Hepatocyte (in vitro differentiated cells): ENCODE data around the gene EPC2. TPM values are rescaled to one million over a fixed set of nuclear protein-coding genes. Genes with fewer than 3 reads are reported as not detected.

Source experiments
- DNase-seq: peaks from one replicate; pipeline ENCODE4 v3.0.0-alpha.2; 2016; ENCODE audit warnings: low spot score
- H2AFZ ChIP-seq: fragments of 200-600 bp; sonication (generic); 2 replicates; pipeline ENCODE4 v1.6.0; 2016; ENCODE audit warnings: antibody characterized with exemption, mild to moderate bottlenecking
- H3K27ac ChIP-seq: fragments of 200-600 bp; sonication (generic); 2 replicates; pipeline ENCODE4 v1.5.1; 2016; ENCODE audit warnings: mild to moderate bottlenecking
- H3K27me3 ChIP-seq: fragments of 200-600 bp; sonication (generic); 2 replicates; pipeline ENCODE4 v1.6.1; 2016
- H3K36me3 ChIP-seq: fragments of 200-600 bp; sonication (generic); replicated peaks from 2 replicates; pipeline ENCODE4 v1.5.1; 2016; ENCODE audit warnings: low read depth; ENCODE audit not compliant: insufficient read depth
- H3K4me1 ChIP-seq: fragments of 200-600 bp; sonication (generic); 2 replicates; pipeline ENCODE4 v1.5.1; 2016; ENCODE audit warnings: mild to moderate bottlenecking, moderate library complexity; ENCODE audit not compliant: insufficient read depth
- H3K4me2 ChIP-seq: fragments of 200-600 bp; sonication (generic); 2 replicates; pipeline ENCODE4 v1.6.0; 2016
- H3K4me3 ChIP-seq: fragments of 200-600 bp; sonication (generic); 2 replicates; pipeline ENCODE4 v1.5.1; 2016; ENCODE audit warnings: mild to moderate bottlenecking
- H3K79me2 ChIP-seq: fragments of 200-600 bp; sonication (generic); 2 replicates; pipeline ENCODE4 v1.6.0; 2017; ENCODE audit warnings: mild to moderate bottlenecking
- H3K9me2 ChIP-seq: fragments of 200-600 bp; sonication (generic); replicated peaks from 2 replicates; pipeline ENCODE4 v1.6.0; 2017; ENCODE audit warnings: mild to moderate bottlenecking; ENCODE audit not compliant: insufficient read depth
- H3K9me3 ChIP-seq: fragments of 200-600 bp; sonication (generic); 2 replicates; pipeline ENCODE4 v1.5.1; 2016; ENCODE audit warnings: low read depth, mild to moderate bottlenecking
- H4K20me1 ChIP-seq: fragments of 200-600 bp; sonication (generic); 2 replicates; pipeline ENCODE4 v1.6.0; 2016; ENCODE audit warnings: mild to moderate bottlenecking; ENCODE audit not compliant: insufficient read depth, poor library complexity, severe bottlenecking
- EZH2 ChIP-seq: fragments of 200-600 bp; sonication (generic); IDR thresholded peaks from 2 replicates; pipeline ENCODE4 v1.6.1; 2016; ENCODE audit warnings: antibody characterized with exemption, mild to moderate bottlenecking, borderline replicate concordance
- EZH2phosphoT487 ChIP-seq: fragments of 200-600 bp; sonication (generic); IDR thresholded peaks from one replicate; pipeline ENCODE4 v1.6.1; 2018; ENCODE audit warnings: antibody characterized with exemption, mild to moderate bottlenecking, low read depth, moderate library complexity; ENCODE audit not compliant: unreplicated experiment, severe bottlenecking
- WGBS: methylation state at CpG from one replicate; pipeline ENCODE4 v1.1.6; 2016; ENCODE audit warnings: low lambda C conversion rate; ENCODE audit errors: missing lambda C conversion rate; 5-methylcytosine and 5-hydroxymethylcytosine counted together
- polyA plus RNA-seq: library from polyadenylated mRNA; unstranded; fragments of >200 nt; fragmentation: Nextera tagmentation; extraction: Ambion mirVana; gene quantifications from 2 replicates; pipeline ENCODE4 v1.2.1, GENCODE V29; 2016
- total RNA-seq: library from RNA; depleted of rRNA; stranded (reverse); fragments of >200 nt; gene quantifications from 2 replicates; pipeline ENCODE4 v1.2.3, GENCODE V29; 2014
- TF ChIP-seq, protein P1 (sequence below): fragments of 200-600 bp; sonication (generic); IDR thresholded peaks from 2 replicates; pipeline ENCODE4 v1.5.1; 2016; ENCODE audit warnings: antibody characterized with exemption, mild to moderate bottlenecking; ENCODE audit not compliant: poor library complexity

The EPC2 gene
- total and polyA plus RNA-seq, 2 experiments from 2014 or later: 2.6 to 37.8 TPM

DNA sequence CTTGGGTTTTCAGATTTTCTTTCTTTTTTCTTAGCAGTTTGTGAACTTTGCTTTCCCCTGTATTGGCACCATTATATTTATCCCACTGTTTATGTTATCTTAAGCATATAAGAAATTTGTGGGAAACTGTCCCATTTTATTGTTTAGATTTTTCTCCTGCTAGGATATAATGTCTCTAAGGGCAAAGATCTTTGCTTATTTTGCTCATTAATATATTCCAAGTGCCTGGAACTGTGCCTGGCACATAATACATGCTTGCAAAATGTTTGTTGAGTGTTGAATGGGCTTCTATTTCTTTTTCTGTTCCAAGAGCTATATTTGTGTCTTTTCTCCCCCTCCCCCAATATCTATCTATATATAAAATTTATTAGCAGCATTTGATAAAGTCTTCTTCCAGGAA is 5.4 kb downstream of the EPC2 start:
- H3K9me2 ChIP-seq: no peaks in the 10 kb centered on the region
- no peak overlapping the region for H3K4me2 ChIP-seq
- no peaks in the 10 kb centered on the region for H3K27me3 ChIP-seq
- peaks cover 93% of the 10 kb centered on the region for H3K79me2 ChIP-seq
- H4K20me1 ChIP-seq: peaks cover 95% of the 10 kb centered on the region
- TF ChIP-seq, protein P1, sequence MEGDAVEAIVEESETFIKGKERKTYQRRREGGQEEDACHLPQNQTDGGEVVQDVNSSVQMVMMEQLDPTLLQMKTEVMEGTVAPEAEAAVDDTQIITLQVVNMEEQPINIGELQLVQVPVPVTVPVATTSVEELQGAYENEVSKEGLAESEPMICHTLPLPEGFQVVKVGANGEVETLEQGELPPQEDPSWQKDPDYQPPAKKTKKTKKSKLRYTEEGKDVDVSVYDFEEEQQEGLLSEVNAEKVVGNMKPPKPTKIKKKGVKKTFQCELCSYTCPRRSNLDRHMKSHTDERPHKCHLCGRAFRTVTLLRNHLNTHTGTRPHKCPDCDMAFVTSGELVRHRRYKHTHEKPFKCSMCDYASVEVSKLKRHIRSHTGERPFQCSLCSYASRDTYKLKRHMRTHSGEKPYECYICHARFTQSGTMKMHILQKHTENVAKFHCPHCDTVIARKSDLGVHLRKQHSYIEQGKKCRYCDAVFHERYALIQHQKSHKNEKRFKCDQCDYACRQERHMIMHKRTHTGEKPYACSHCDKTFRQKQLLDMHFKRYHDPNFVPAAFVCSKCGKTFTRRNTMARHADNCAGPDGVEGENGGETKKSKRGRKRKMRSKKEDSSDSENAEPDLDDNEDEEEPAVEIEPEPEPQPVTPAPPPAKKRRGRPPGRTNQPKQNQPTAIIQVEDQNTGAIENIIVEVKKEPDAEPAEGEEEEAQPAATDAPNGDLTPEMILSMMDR: no peak
- no peak for TF ChIP-seq EZH2
- H3K4me1 ChIP-seq: peaks cover 4% of the 10 kb centered on the region
- H3K27ac ChIP-seq: no peak overlapping the region
- H2AFZ ChIP-seq: no peak overlapping the region
- no peaks in the 10 kb centered on the region for H3K36me3 ChIP-seq
- H3K9me3 ChIP-seq: no peaks in the 10 kb centered on the region
- DNase-seq: no peak
- no peak overlapping the region for H3K4me3 ChIP-seq

DNA sequence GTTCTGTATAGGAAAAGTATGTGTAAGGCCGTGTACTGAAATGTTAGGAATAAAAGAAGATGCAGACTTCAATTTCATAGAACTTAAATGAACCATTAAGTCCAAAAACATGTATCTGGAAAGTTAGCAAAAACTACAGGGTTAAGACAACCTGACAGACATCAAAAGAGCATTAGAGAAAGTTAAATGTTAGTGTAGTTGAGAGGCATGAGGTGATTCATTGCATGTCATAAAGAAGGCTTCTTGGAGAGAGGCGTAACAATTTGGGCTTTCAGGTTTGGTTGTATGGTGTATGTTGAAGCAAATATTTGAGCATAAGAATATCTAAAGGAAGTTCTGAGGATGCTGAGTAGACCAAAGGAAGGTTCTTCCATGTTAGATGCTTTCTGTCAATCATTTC is 6.3 kb downstream of the EPC2 start:
- no peak for DNase-seq
- H3K79me2 ChIP-seq: peaks cover 98% of the 10 kb centered on the region
- WGBS: 83% methylated on average over 2 of the region's 2 CpGs
- H3K4me1 ChIP-seq: peaks cover 4% of the 10 kb centered on the region
- H3K4me3 ChIP-seq: no peak overlapping the region
- no peak overlapping the region for H3K27ac ChIP-seq
- H4K20me1 ChIP-seq: peaks cover 98% of the 10 kb centered on the region
- no peaks in the 10 kb centered on the region for H3K27me3 ChIP-seq
- H2AFZ ChIP-seq: no peak overlapping the region
- TF ChIP-seq, protein P1: no peak
- TF ChIP-seq EZH2phosphoT487: no peak
- no peak for TF ChIP-seq EZH2
- H3K9me3 ChIP-seq: no peaks in the 10 kb centered on the region
- H3K36me3 ChIP-seq: no peaks in the 10 kb centered on the region
- H3K4me2 ChIP-seq: no peak overlapping the region
- H3K9me2 ChIP-seq: no peaks in the 10 kb centered on the region

DNA sequence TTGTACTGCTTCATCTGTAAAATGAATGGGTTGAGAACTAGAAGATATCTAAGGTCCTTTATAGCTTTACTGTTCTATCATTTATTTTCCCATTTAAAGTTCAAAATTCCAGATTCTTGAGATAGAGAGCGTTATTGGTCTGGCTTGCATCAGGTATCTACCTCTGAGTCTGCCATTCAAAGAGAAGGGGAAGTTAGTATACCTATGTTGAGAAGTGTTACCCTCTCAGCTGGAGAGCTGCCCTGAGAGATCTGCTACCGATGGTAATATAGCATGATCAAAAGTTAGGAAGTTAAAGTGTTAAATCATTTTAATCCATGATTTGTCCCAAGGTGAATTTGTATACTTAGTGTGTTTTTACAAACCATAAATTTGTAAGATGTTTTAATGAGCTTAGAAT is 7.4 kb downstream of the EPC2 start:
- Histone ChIP-seq H3K9me2 (no peaks in the 10 kb centered on the region), H4K20me1 (peaks cover 100% of the 10 kb centered on the region), H3K9me3 (no peaks in the 10 kb centered on the region), H3K79me2 (peaks cover 100% of the 10 kb centered on the region), H2AFZ (no peak overlapping the region), H3K36me3 (no peaks in the 10 kb centered on the region), H3K4me2 (no peak overlapping the region), H3K27me3 (no peaks in the 10 kb centered on the region), H3K4me1 (peaks cover 4% of the 10 kb centered on the region), H3K4me3 (no peak overlapping the region), H3K27ac (no peak overlapping the region)
- TF ChIP-seq EZH2phosphoT487: no peak
- TF ChIP-seq, protein P1: no peak
- TF ChIP-seq EZH2: no peak
- WGBS: 77% methylated on average over 2 of the region's 2 CpGs
- DNase-seq: no peak

DNA sequence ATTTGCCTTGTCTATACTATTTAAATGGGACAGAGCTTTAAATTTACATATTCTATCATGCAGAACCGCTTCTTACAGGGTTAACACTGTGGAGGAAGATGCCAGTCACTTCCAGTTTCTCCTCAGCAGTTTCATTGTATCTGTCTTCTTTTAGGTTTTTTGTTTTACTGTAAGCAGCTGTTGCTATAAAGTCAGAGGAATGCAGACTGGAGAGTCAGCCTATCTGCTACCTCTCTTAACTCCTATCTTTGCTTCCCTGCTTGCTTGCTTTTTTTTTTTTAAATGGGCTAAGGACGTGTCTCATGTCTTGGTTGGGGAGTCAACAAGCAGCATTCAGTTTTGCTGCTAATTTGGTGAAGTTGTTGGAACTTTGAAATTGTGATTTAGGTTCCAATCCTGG is 8.9 kb downstream of the EPC2 start:
- H4K20me1 ChIP-seq: peaks cover 100% of the 10 kb centered on the region

More for the DNA sequence above, 8.9 kb downstream of the EPC2 start:
- Histone ChIP-seq H3K4me2 (peak overlapping the region; percentile 40), H3K9me2 (no peaks in the 10 kb centered on the region), H3K79me2 (peaks cover 100% of the 10 kb centered on the region), H3K4me1 (peaks cover 4% of the 10 kb centered on the region), H3K9me3 (no peaks in the 10 kb centered on the region), H3K4me3 (no peak overlapping the region), H3K36me3 (no peaks in the 10 kb centered on the region), H3K27ac (no peak overlapping the region), H3K27me3 (no peaks in the 10 kb centered on the region), H2AFZ (no peak overlapping the region)
- no peak for TF ChIP-seq EZH2phosphoT487
- TF ChIP-seq, protein P1: no peak
- no peak for TF ChIP-seq EZH2
- DNase-seq: no peak
- 40% methylated on average over 2 of the region's 2 CpGs for WGBS
